Dendritic cell treated with granulocyte-macrophage colony-stimulating factor and Interleukin-4, amounts not matched to agents 40 ng/mL and 50 ng/mL, for 4 days (primary cell): ENCODE data around the gene NIPSNAP2.
"Not testable (repeated sequence)": the region's sequence is repeated elsewhere in the genome, so short reads cannot be mapped to it uniquely, and the experiment has no call there.

Source experiments
- H3K27ac Mint-ChIP-seq: one replicate; pipeline ENCODE4 v1.8.0; 2022; ENCODE audit warnings: mild to moderate bottlenecking, mixed read lengths
- H3K27me3 Mint-ChIP-seq: one replicate; pipeline ENCODE4 v1.8.0; 2022; ENCODE audit warnings: mild to moderate bottlenecking, mixed read lengths
- H3K36me3 Mint-ChIP-seq: one replicate; pipeline ENCODE4 v1.8.0; 2022; ENCODE audit warnings: low read depth, mixed read lengths
- H3K4me1 Mint-ChIP-seq: one replicate; pipeline ENCODE4 v1.8.0; 2022; ENCODE audit warnings: low read depth, mixed read lengths
- H3K4me3 Mint-ChIP-seq: one replicate; pipeline ENCODE4 v1.8.0; 2022; ENCODE audit warnings: mild to moderate bottlenecking, moderate library complexity, mixed read lengths
- H3K9me3 Mint-ChIP-seq: one replicate; pipeline ENCODE4 v1.8.0; 2022; ENCODE audit warnings: mixed read lengths
- intact Hi-C: fragments of 100-400 bp; cut with micrococcal nuclease; formaldehyde crosslinking; loops from one replicate; pipeline ENCODE4 v1.15.0; 2022

NIPSNAP2 gene

GRCh38 chr7:56046721-56047445 lies 82.5 kb downstream of the NIPSNAP2 start:
- Mint-ChIP-seq H3K36me3 (peaks cover 21% of the 10 kb centered on the region), H3K4me1 (no peaks in the 10 kb centered on the region), H3K27ac (no peak overlapping the region), H3K4me3 (no peak overlapping the region), H3K27me3 (no peaks in the 10 kb centered on the region), H3K9me3 (no peaks in the 10 kb centered on the region)
- intact Hi-C loops = no loop called here

DNA sequence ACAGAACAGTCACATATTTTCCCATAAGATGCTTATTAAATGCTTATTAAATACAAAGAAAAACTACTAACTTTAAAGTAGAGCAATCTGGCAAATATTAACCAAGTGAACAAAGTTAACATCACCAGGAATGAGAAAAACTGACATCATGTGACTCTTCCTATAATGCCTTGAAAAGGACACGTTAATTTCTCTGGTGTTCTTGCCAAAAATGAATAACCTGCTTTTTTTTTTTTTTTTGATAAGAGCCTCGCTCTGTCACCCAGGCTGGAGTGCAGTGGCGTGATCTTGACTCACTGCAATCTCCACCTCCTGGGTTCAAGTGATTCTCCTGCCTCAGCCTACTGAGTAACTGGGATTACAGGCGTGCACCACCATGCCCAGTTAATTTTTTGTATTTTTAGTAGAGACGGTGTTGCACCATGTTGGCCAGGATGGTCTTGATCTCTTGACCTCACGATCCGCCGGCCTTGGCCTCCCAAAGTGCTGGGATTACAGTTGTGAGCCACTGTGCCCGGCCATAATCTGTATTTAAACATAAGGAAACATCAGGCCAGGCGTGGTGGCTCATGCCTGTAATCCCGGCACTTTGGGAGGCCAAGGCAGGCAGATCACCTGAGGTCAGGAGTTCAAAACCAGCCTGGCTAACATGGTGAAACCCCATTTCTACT lies 83.2 kb downstream of the NIPSNAP2 start:
- H3K36me3 Mint-ChIP-seq = peaks cover 18% of the 10 kb centered on the region
- H3K27me3 Mint-ChIP-seq, intact Hi-C loops, H3K4me3 Mint-ChIP-seq, H3K4me1 Mint-ChIP-seq, H3K9me3 Mint-ChIP-seq, H3K27ac Mint-ChIP-seq: not testable (repeated sequence)

- no peak overlapping the region for H3K4me3 Mint-ChIP-seq
Measured at GRCh38 chr7:56048245-56048644, 83.9 kb downstream of the NIPSNAP2 start.

DNA sequence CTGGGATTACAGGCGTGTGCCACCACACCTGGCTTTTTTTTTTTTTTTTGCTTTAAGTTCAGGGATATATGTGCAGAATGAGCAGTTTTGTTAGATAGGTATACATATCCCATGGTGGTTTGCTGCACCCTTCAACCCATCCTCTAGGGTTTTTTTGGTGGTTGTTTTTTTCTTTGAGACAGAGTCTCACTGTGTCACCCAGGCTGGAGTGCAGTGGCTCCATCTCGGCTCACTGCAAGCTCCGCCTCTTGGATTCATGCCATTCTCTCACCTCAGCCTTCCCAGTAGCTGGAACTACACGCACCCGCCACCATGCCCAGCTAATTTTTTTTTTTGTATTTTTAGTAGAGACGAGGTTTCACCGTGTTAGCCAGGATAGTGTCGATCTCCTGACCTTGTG lies 84.4 kb downstream of the NIPSNAP2 start:
- H3K27ac Mint-ChIP-seq, intact Hi-C loops, H3K27me3 Mint-ChIP-seq, H3K4me1 Mint-ChIP-seq, H3K9me3 Mint-ChIP-seq, H3K4me3 Mint-ChIP-seq: not testable (repeated sequence)
- H3K36me3 Mint-ChIP-seq = peaks cover 25% of the 10 kb centered on the region

More at GRCh38 chr7:56048245-56048644, 83.9 kb downstream of the NIPSNAP2 start:
- Mint-ChIP-seq H3K36me3 (peaks cover 20% of the 10 kb centered on the region), H3K27ac (no peak overlapping the region), H3K27me3 (no peaks in the 10 kb centered on the region), H3K4me1 (no peaks in the 10 kb centered on the region), H3K9me3 (no peaks in the 10 kb centered on the region)
- intact Hi-C loops = no loop called here
